Measurements from ENCODE around the gene ITPR2.
"Not testable (repeated sequence)": the region's sequence is repeated elsewhere in the genome, so short reads cannot be mapped to it uniquely, and the experiment has no call there.

The ITPR2 gene

GRCh38 chr12:26610774-26611173 lies 222.2 kb downstream of the ITPR2 start:
- H3K4me3 ChIP-seq (replicated peaks; ENCODE audit: low read depth, low read length): no peak overlapping the region
- no peak for DNase-seq (ENCODE audit: extremely low read depth, low read depth)
- no peak for TF ChIP-seq CTCF (IDR thresholded peaks at IDR 0.05; ENCODE audit: low read depth, low read length, missing control alignments)

- no peak for DNase-seq (ENCODE audit: extremely low read depth, low read depth)
- H3K4me3 ChIP-seq (replicated peaks; ENCODE audit: low read depth, low read length): no peak overlapping the region
- no peak for TF ChIP-seq CTCF (IDR thresholded peaks at IDR 0.05; ENCODE audit: low read depth, low read length, missing control alignments)
Measured at GRCh38 chr12:26609986-26610385, 223.0 kb downstream of the ITPR2 start.

GRCh38 chr12:26608706-26609105 lies 224.3 kb downstream of the ITPR2 start:
- H3K4me3 ChIP-seq (replicated peaks; ENCODE audit: low read depth, low read length): no peak overlapping the region
- DNase-seq (ENCODE audit: extremely low read depth, low read depth): no peak
- no peak for TF ChIP-seq CTCF (IDR thresholded peaks at IDR 0.05; ENCODE audit: low read depth, low read length, missing control alignments)

GRCh38 chr12:26608273-26608672 lies 224.7 kb downstream of the ITPR2 start:
- DNase-seq (ENCODE audit: extremely low read depth, low read depth): no peak
- H3K4me3 ChIP-seq (replicated peaks; ENCODE audit: low read depth, low read length): no peak overlapping the region
- TF ChIP-seq CTCF (IDR thresholded peaks at IDR 0.05; ENCODE audit: low read depth, low read length, missing control alignments): no peak

GRCh38 chr12:26606911-26607310 lies 226.1 kb downstream of the ITPR2 start:
- TF ChIP-seq CTCF (IDR thresholded peaks at IDR 0.05; ENCODE audit: low read depth, low read length, missing control alignments): no peak
- DNase-seq (ENCODE audit: extremely low read depth, low read depth): no peak
- no peak overlapping the region for H3K4me3 ChIP-seq (replicated peaks; ENCODE audit: low read depth, low read length)

- H3K4me3 ChIP-seq (replicated peaks; ENCODE audit: low read depth, low read length); DNase-seq (ENCODE audit: extremely low read depth, low read depth): not testable (repeated sequence)
Measured at GRCh38 chr12:26604813-26605212, 228.2 kb downstream of the ITPR2 start.

GRCh38 chr12:26599096-26599695 lies 233.8 kb downstream of the ITPR2 start:
- no peak for TF ChIP-seq CTCF (IDR thresholded peaks at IDR 0.05; ENCODE audit: low read depth, low read length, missing control alignments)
- peak; percentile 26 for DNase-seq (ENCODE audit: extremely low read depth, low read depth)
- H3K4me3 ChIP-seq (replicated peaks; ENCODE audit: low read depth, low read length): no peak overlapping the region

Data from HFF-Myc (cell line).